ENCODE results near the gene PPP1R27. TPM values are rescaled to one million over a fixed set of nuclear protein-coding genes. Genes with fewer than 3 reads are reported as not detected.

Gene PPP1R27
- polyA plus RNA-seq, 3 donors = 0.22 to 1.5 (median 0.33) TPM

GRCh38 chr17:81854974-81855774, 20.3 kb upstream of the PPP1R27 start:
- Mint-ChIP-seq H3K27me3 (ENCODE audit: low read depth in 3 of 3) (peaks cover 0 to 3% (median 2%) of the 10 kb centered on the region in 3 donors), H3K36me3 (peaks cover 63 to 88% of the 10 kb centered on the region in 2 donors), H3K4me3 (no peak overlapping the region), H3K4me1 (peaks cover 26% of the 10 kb centered on the region), H3K27ac (peak overlapping the region in 4 of 7 donors; percentile 31 to 83 (median 52)), H3K9me3 (peaks cover 0 to under 1% (median 0%) of the 10 kb centered on the region in 7 donors)
- WGBS (ENCODE audit: insufficient coverage) = 91% methylated on average over 12 of the region's 29 CpGs
- Histone ChIP-seq H3K9me3 (replicated peaks in 1 of 2; ENCODE audit: control insufficient read depth in 1 of 2, insufficient read depth in 1 of 2, low read length in 2 of 2) (no peaks in the 10 kb centered on the region), H3K4me1 (ENCODE audit: control insufficient read depth in 1 of 2, insufficient read depth in 2 of 2, low read length in 2 of 2) (peaks cover 22 to 25% of the 10 kb centered on the region in 2 donors), H4K20me1 (ENCODE audit: insufficient read depth, low read length) (peaks cover 92% of the 10 kb centered on the region), H3K4me3 (replicated peaks in 1 of 3; ENCODE audit: low read depth in 2 of 3, low read length in 3 of 3) (no peak overlapping the region), H3K36me3 (replicated peaks in 1 of 2; ENCODE audit: control insufficient read depth in 1 of 2, insufficient read depth in 2 of 2, low read length in 2 of 2) (peaks cover 68 to 90% of the 10 kb centered on the region in 2 donors), H3K27ac (ENCODE audit: low read depth in 1 of 2, low read length in 2 of 2) (no peak overlapping the region), H3K27me3 (ENCODE audit: control insufficient read depth in 2 of 2, insufficient read depth in 2 of 2, low read length in 2 of 2) (no peaks in the 10 kb centered on the region), H3K9ac (ENCODE audit: insufficient read depth, low read length, poor library complexity, severe bottlenecking) (no peak overlapping the region), H3K79me2 (ENCODE audit: insufficient read depth, low read length) (peaks cover 96% of the 10 kb centered on the region), H3K4me2 (replicated peaks; ENCODE audit: extremely low read depth, low read length, poor library complexity, severe bottlenecking) (no peak overlapping the region), H2AFZ (ENCODE audit: insufficient read depth, low read depth, low read length, poor library complexity, severe bottlenecking) (no peak overlapping the region)
- intact Hi-C loops (cut with micrococcal nuclease) = loop anchor here in 1 of 2 donors (5.0 kb wide), 1 partner anchor 33 kb away; no protein-coding TSS in a partner anchor
- TF ChIP-seq CTCF (IDR thresholded peaks at IDR 0.05) = no peak
- no peak for DNase-seq

- no peak overlapping the region for H3K4me3 Mint-ChIP-seq
- Histone ChIP-seq H3K27ac (ENCODE audit: low read depth in 1 of 2, low read length in 2 of 2) (no peak overlapping the region), H3K27me3 (ENCODE audit: control insufficient read depth in 2 of 2, insufficient read depth in 2 of 2, low read length in 2 of 2) (no peaks in the 10 kb centered on the region), H2AFZ (ENCODE audit: insufficient read depth, low read depth, low read length, poor library complexity, severe bottlenecking) (no peak overlapping the region), H3K9me3 (replicated peaks in 1 of 2; ENCODE audit: control insufficient read depth in 1 of 2, insufficient read depth in 1 of 2, low read length in 2 of 2) (no peaks in the 10 kb centered on the region), H3K4me2 (replicated peaks; ENCODE audit: extremely low read depth, low read length, poor library complexity, severe bottlenecking) (no peak overlapping the region), H3K79me2 (ENCODE audit: insufficient read depth, low read length) (peaks cover 72% of the 10 kb centered on the region), H4K20me1 (ENCODE audit: insufficient read depth, low read length) (peaks cover 69% of the 10 kb centered on the region), H3K9ac (ENCODE audit: insufficient read depth, low read length, poor library complexity, severe bottlenecking) (no peak overlapping the region), H3K4me3 (replicated peaks in 1 of 3; ENCODE audit: low read depth in 2 of 3, low read length in 3 of 3) (no peak overlapping the region), H3K36me3 (replicated peaks in 1 of 2; ENCODE audit: control insufficient read depth in 1 of 2, insufficient read depth in 2 of 2, low read length in 2 of 2) (peaks cover 75 to 81% of the 10 kb centered on the region in 2 donors), H3K4me1 (ENCODE audit: control insufficient read depth in 1 of 2, insufficient read depth in 2 of 2, low read length in 2 of 2) (no peaks in the 10 kb centered on the region)
- peaks cover 51 to 91% of the 10 kb centered on the region in 2 donors for H3K36me3 Mint-ChIP-seq
- H3K27me3 Mint-ChIP-seq (ENCODE audit: low read depth in 3 of 3) = peaks cover 0 to 3% (median 2%) of the 10 kb centered on the region in 3 donors
- peaks cover 2% of the 10 kb centered on the region for H3K4me1 Mint-ChIP-seq
- peaks cover 0 to 2% (median 0%) of the 10 kb centered on the region in 7 donors for H3K9me3 Mint-ChIP-seq
- no peak for DNase-seq
- WGBS (ENCODE audit: insufficient coverage) = 93% methylated on average over 12 of the region's 12 CpGs
- TF ChIP-seq CTCF (IDR thresholded peaks at IDR 0.05) = no peak
- peak overlapping the region in 2 of 7 donors; percentile 17 to 72 for H3K27ac Mint-ChIP-seq
- intact Hi-C loops (cut with micrococcal nuclease) = no loop called here
Observed at GRCh38 chr17:81852237-81852636, 17.4 kb upstream of the PPP1R27 start.
